Transverse colon (tissue), 4 donors: ENCODE data around the gene VRK2. TPM values are rescaled to one million over a fixed set of nuclear protein-coding genes. Genes with fewer than 3 reads are reported as not detected.

Source experiments
- DNase-seq: peaks from one replicate; pipeline ENCODE4 v3.0.0-alpha.2; 2019
- H3K27ac ChIP-seq, 4 donors: fragments of 200-600 bp; sonication (generic); 2 replicates each; pipeline ENCODE4 v1.5.1; 2016 to 2018; ENCODE audit warnings: inconsistent platforms in 4 of 4
- H3K27me3 ChIP-seq: fragments of 200-600 bp; sonication (generic); 2 replicates; pipeline ENCODE4 v1.5.1; 2017; ENCODE audit warnings: inconsistent platforms
- H3K36me3 ChIP-seq, 4 donors: fragments of 200-600 bp; sonication (generic); 2 replicates each; pipeline ENCODE4 v1.5.1; 2017 to 2019; ENCODE audit warnings: inconsistent platforms in 4 of 4
- H3K4me1 ChIP-seq, 4 donors: fragments of 200-600 bp; sonication (generic); 2 replicates each; pipeline ENCODE4 v1.5.1; 2017 to 2020; ENCODE audit warnings: inconsistent platforms in 4 of 4
- H3K4me3 ChIP-seq, 4 donors: fragments of 200-600 bp; sonication (generic); 1 replicate in 1 of 4; 2 replicates in 3 of 4; pipeline versions ENCODE4 v1.5.1 to v1.6.1; 2017 to 2019; ENCODE audit warnings: inconsistent platforms in 4 of 4
- H3K9me3 ChIP-seq, 2 donors: fragments of 200-600 bp; sonication (generic); 2 replicates each; pipeline ENCODE4 v1.5.1; 2017 to 2019; ENCODE audit warnings: inconsistent platforms in 2 of 2
- EP300 ChIP-seq: sonication (generic); formaldehyde crosslinking; IDR thresholded peaks from one replicate; pipeline ENCODE4 v1.6.1; 2017; ENCODE audit warnings: antibody characterized with exemption, low read depth
- POLR2A ChIP-seq: fragments of 450-650 bp; IDR thresholded peaks from one replicate; pipeline ENCODE4 v1.6.1; 2016; ENCODE audit warnings: antibody characterized with exemption, mild to moderate bottlenecking, moderate library complexity
- POLR2AphosphoS5 ChIP-seq, 3 donors: sonication (generic); formaldehyde crosslinking; IDR thresholded peaks; one replicate each; pipeline ENCODE4 v1.6.1; 2016; ENCODE audit warnings: antibody characterized with exemption in 3 of 3
- WGBS, 2 donors: methylation state at CpG; one replicate each; pipeline ENCODE4 v1.1.5; 2018; ENCODE audit warnings: low coverage in 1 of 2; 5-methylcytosine and 5-hydroxymethylcytosine counted together
- in situ Hi-C, 4 donors: fragments of 200-750 bp; cut with MboI; loops; one replicate each; pipeline versions ENCODE4 v1.15.0 to v1.15.1; 2017; ENCODE audit warnings: low sequenced_read_pairs in 3 of 4, low pct_ligation_motif_present in 1 of 4, low pct_unique_long_range_greater_than_20kb in 1 of 4
- intact Hi-C: fragments of 100-400 bp; cut with DNase I; formaldehyde crosslinking; loops from one replicate; pipeline ENCODE4 v1.15.1; 2023; ENCODE audit warnings: low total_unique reads
- total RNA-seq, 4 donors: library from RNA; depleted of rRNA; stranded (reverse); fragments of >200 nt; gene quantifications; one replicate each; pipeline ENCODE4 v1.1.0, GENCODE V29; 2016
- TF ChIP-seq, protein P1 (sequence below), 5 experiments: fragments of 200-600 bp in 3 of 5; fragments of 450-650 bp in 2 of 5; sonication (generic) in 3 of 5; IDR thresholded peaks; 1 replicate in 2 of 5; 2 replicates in 3 of 5; pipeline ENCODE4 v1.5.1; 2016 to 2017; ENCODE audit warnings: antibody characterized with exemption in 5 of 5, inconsistent platforms in 3 of 5, mild to moderate bottlenecking in 2 of 5, moderate library complexity in 1 of 5

VRK2 gene
- total RNA-seq, 4 donors from 2014 or later: 7.1 to 24.3 (median 15.1) TPM

DNA sequence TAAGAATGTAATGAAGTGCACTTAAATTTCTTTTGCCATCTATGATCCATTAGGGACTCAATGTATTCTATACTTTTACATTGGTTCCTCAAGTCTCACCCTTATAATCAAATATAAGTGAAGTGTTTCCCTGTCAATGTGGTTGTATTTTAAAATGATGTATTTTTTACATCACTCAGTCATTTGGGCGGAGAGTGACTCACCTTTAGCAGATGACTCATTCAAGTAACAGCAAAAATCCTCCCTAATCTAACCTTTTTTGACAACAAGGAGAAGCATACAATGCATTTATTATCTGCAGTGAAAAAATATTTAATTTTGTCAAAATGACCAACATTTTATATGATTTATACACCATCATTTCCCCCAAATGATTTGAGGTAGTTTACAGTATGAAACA lies 100.1 kb downstream of the VRK2 start:
- H3K27ac ChIP-seq: no peak overlapping the region
- no peaks in the 10 kb centered on the region for H3K9me3 ChIP-seq
- TF ChIP-seq POLR2A (no peak), EP300 (no peak), POLR2AphosphoS5 (IDR thresholded peaks at IDR 0.05) (no peak)
- TF ChIP-seq, protein P1, sequence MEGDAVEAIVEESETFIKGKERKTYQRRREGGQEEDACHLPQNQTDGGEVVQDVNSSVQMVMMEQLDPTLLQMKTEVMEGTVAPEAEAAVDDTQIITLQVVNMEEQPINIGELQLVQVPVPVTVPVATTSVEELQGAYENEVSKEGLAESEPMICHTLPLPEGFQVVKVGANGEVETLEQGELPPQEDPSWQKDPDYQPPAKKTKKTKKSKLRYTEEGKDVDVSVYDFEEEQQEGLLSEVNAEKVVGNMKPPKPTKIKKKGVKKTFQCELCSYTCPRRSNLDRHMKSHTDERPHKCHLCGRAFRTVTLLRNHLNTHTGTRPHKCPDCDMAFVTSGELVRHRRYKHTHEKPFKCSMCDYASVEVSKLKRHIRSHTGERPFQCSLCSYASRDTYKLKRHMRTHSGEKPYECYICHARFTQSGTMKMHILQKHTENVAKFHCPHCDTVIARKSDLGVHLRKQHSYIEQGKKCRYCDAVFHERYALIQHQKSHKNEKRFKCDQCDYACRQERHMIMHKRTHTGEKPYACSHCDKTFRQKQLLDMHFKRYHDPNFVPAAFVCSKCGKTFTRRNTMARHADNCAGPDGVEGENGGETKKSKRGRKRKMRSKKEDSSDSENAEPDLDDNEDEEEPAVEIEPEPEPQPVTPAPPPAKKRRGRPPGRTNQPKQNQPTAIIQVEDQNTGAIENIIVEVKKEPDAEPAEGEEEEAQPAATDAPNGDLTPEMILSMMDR (IDR thresholded peaks at IDR 0.05): no peak
- H3K27me3 ChIP-seq: no peaks in the 10 kb centered on the region
- WGBS, 2 donors: 75 to 91% methylated on average over 1 of the region's 1 CpG
- H3K4me1 ChIP-seq: no peaks in the 10 kb centered on the region
- no peak overlapping the region for H3K4me3 ChIP-seq
- peaks cover 0 to 6% (median 0%) of the 10 kb centered on the region in 4 donors for H3K36me3 ChIP-seq
- intact Hi-C loops: no loop called here
- no peak for DNase-seq
- in situ Hi-C loops: no loop called here

DNA sequence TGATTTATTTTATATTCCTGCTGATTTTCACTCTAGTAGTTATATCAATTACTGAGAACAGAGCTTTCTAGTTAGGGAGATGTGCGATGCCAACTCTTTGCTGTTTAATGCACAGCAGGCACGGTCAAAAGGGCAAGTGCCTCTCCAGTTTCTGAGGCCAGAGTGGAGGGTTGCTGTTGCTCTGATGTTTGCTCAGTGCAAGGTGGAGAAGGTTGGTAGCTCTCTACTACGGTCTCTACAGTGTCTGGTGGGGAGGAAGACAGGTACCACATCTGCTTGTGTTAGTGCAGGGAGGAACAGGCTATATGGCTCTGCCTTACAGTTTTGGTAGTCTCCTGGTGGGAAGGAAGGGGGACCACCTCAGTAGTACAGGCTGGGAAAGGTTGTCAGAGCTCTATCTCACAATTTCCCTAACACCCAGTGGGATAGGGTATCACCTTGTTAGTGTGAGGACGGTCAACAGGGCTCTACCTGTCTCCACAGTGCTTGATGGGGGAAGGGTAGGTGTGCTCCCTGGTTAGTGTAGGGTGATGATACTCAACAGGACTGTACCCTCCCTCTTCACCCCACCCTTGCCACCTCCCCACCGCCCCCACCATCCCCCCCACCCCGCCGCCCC lies 108.7 kb downstream of the VRK2 start:
- TF ChIP-seq POLR2A (no peak), POLR2AphosphoS5 (IDR thresholded peaks at IDR 0.05) (no peak), EP300 (no peak)
- TF ChIP-seq, protein P1 (IDR thresholded peaks at IDR 0.05): no peak

DNA sequence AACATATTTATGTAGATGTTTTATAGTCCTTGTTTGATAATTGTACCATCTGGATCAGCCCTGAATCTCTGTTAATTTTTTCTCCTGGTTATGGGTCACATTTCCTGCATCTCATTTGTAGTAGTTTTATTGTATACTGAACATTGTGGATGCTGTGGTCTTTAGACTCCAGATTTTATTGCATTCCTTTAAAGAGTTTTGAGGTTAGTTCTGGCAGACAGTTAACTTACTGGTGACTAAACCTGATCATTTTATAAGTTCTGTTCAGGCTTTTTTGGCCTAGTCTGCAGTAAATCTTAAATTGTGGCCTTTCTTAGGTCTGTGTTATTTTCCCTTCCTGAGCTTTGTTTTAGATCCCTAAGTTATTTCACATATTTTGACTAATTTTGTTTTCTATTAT lies 110.2 kb downstream of the VRK2 start:
- Histone ChIP-seq H3K36me3 (peaks cover 0 to 15% (median 5%) of the 10 kb centered on the region in 4 donors), H3K27ac (no peak overlapping the region), H3K4me1 (no peaks in the 10 kb centered on the region), H3K9me3 (no peaks in the 10 kb centered on the region), H3K4me3 (no peak overlapping the region), H3K27me3 (no peaks in the 10 kb centered on the region)
- TF ChIP-seq EP300: no peak
- TF ChIP-seq POLR2AphosphoS5 (IDR thresholded peaks at IDR 0.05): no peak
- TF ChIP-seq POLR2A: no peak
- in situ Hi-C loops (no loop called here), intact Hi-C loops (no loop called here)
- DNase-seq: no peak

More for the DNA sequence above, 108.7 kb downstream of the VRK2 start:
- Histone ChIP-seq H3K36me3 (peaks cover 0 to 11% (median under 1%) of the 10 kb centered on the region in 4 donors), H3K4me3 (no peak overlapping the region), H3K27ac (no peak overlapping the region), H3K4me1 (no peaks in the 10 kb centered on the region), H3K9me3 (no peaks in the 10 kb centered on the region), H3K27me3 (no peaks in the 10 kb centered on the region)
- no peak for DNase-seq
- in situ Hi-C loops: no loop called here
- intact Hi-C loops: no loop called here
- 95% methylated on average over 5 of the region's 7 CpGs; no CpG with 5 or more reads in 1 of the 2 donors for WGBS, 2 donors

DNA sequence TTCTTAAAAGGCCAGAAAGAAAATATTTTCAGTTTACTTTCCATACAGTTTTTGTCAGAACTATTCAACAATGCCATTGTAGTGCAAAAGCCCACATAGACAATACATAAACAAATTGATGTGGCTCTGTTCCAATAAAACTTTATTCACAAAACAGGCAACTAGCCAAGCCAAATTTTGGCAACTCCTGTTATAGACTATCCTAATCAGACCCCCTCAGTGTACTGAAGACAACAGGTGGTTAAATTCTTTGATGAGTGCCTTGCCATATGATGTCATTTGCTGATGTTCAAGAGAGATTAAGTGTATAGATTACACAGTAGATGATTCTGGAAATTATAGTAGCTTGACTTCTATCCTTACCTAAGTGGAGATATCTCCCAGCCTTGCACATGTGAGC lies 111.1 kb downstream of the VRK2 start:
- Histone ChIP-seq H3K4me1 (no peaks in the 10 kb centered on the region), H3K9me3 (no peaks in the 10 kb centered on the region), H3K27me3 (no peaks in the 10 kb centered on the region), H3K4me3 (no peak overlapping the region), H3K27ac (no peak overlapping the region), H3K36me3 (peaks cover 0 to 15% (median 7%) of the 10 kb centered on the region in 4 donors)
- TF ChIP-seq POLR2A (no peak), POLR2AphosphoS5 (IDR thresholded peaks at IDR 0.05) (no peak), EP300 (no peak)
- TF ChIP-seq, protein P1 (IDR thresholded peaks at IDR 0.05): no peak
- in situ Hi-C loops: no loop called here
- intact Hi-C loops: no loop called here
- DNase-seq: no peak

DNA sequence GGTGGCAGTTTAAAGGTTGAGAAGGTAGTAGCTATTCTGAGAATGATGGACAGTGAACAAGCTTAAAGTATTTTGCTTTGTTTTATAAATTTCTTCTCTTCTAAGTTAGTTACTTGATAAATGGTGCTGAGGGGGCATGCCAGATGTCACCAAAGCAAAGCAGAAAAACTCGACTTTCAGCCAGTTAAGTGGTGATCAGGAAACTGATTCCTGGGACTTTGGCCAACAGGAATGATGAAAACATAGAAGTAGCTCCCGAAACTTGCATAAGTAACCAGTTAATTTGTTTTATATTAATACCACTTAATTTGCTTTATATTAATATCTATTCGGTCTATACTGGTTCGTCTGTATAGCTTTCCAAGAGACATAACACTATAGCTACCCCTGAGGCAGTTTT lies 111.9 kb downstream of the VRK2 start:
- Histone ChIP-seq H3K9me3 (no peaks in the 10 kb centered on the region), H3K4me1 (no peaks in the 10 kb centered on the region), H3K4me3 (no peak overlapping the region), H3K27me3 (no peaks in the 10 kb centered on the region), H3K36me3 (peaks cover 0 to 15% (median 7%) of the 10 kb centered on the region in 4 donors), H3K27ac (no peak overlapping the region)
- DNase-seq: no peak
- intact Hi-C loops (no loop called here), in situ Hi-C loops (no loop called here)
- TF ChIP-seq, protein P1 (IDR thresholded peaks at IDR 0.05): no peak
- TF ChIP-seq POLR2AphosphoS5 (IDR thresholded peaks at IDR 0.05) (no peak), EP300 (no peak), POLR2A (no peak)
- 87 to 93% methylated on average over 4 of the region's 4 CpGs for WGBS, 2 donors
